GM23338 (cell line): ENCODE measurements around the gene RASSF6. TPM values are rescaled to one million over a fixed set of nuclear protein-coding genes. Genes with fewer than 3 reads are reported as not detected.

Experiments
- ATAC-seq: fragments of 200-7000 bp; cut with Tn5 transposase; 3 replicates; pipeline ENCODE4 v1.9.1; 2020
- DNase-seq: peaks from one replicate; pipeline ENCODE4 v3.0.0-alpha.2; 2015; ENCODE audit warnings: low spot score
- H2AFZ ChIP-seq: fragments of 200-600 bp; sonication (generic); 2 replicates; pipeline ENCODE4 v1.8.0; 2016; ENCODE audit warnings: antibody characterized with exemption, mild to moderate bottlenecking, moderate library complexity
- H3F3A ChIP-seq: fragments of 200-600 bp; sonication (generic); replicated peaks from 2 replicates; pipeline ENCODE4 v1.8.0; 2017; ENCODE audit warnings: antibody characterized with exemption, mixed run types, low read depth
- H3K27ac ChIP-seq: fragments of 200-600 bp; sonication (generic); 2 replicates; pipeline ENCODE4 v1.6.1; 2016; ENCODE audit warnings: low read depth
- H3K27me3 ChIP-seq: fragments of 200-600 bp; sonication (generic); 2 replicates; pipeline ENCODE4 v1.8.0; 2016; ENCODE audit warnings: mild to moderate bottlenecking, mixed run types, moderate library complexity; ENCODE audit not compliant: insufficient read depth
- H3K36me3 ChIP-seq: fragments of 200-600 bp; sonication (generic); 2 replicates; pipeline ENCODE4 v1.8.0; 2016; ENCODE audit warnings: mild to moderate bottlenecking; ENCODE audit not compliant: insufficient read depth
- H3K4me1 ChIP-seq: fragments of 200-600 bp; sonication (generic); 2 replicates; pipeline ENCODE4 v1.8.0; 2016; ENCODE audit warnings: mild to moderate bottlenecking, moderate library complexity; ENCODE audit not compliant: insufficient read depth
- H3K4me2 ChIP-seq: fragments of 200-600 bp; sonication (generic); 2 replicates; pipeline ENCODE4 v1.7.1; 2017; ENCODE audit warnings: mixed run types
- H3K4me3 ChIP-seq: fragments of 200-600 bp; sonication (generic); 2 replicates; pipeline ENCODE4 v1.6.1; 2016; ENCODE audit warnings: mixed run types
- H3K79me2 ChIP-seq: fragments of 200-600 bp; sonication (generic); replicated peaks from 2 replicates; pipeline ENCODE4 v1.8.0; 2017; ENCODE audit warnings: mild to moderate bottlenecking; ENCODE audit not compliant: insufficient read depth
- H3K9me2 ChIP-seq: fragments of 200-600 bp; sonication (generic); 2 replicates; pipeline ENCODE4 v1.8.0; 2017; ENCODE audit not compliant: insufficient read depth
- H4K20me1 ChIP-seq: fragments of 200-600 bp; sonication (generic); replicated peaks from 2 replicates; pipeline ENCODE4 v1.8.0; 2017; ENCODE audit warnings: mild to moderate bottlenecking; ENCODE audit not compliant: insufficient read depth
- H3K27ac Mint-ChIP-seq: 2 replicates; pipeline ENCODE4 v1.8.0; 2020; ENCODE audit warnings: inconsistent platforms, mild to moderate bottlenecking, moderate library complexity, mixed read lengths
- H3K27me3 Mint-ChIP-seq: 3 replicates; pipeline ENCODE4 v1.8.0; 2022; ENCODE audit warnings: low read depth, mild to moderate bottlenecking, moderate library complexity, mixed read lengths, inconsistent platforms; ENCODE audit not compliant: insufficient read depth, poor library complexity
- H3K36me3 Mint-ChIP-seq: 3 replicates; pipeline ENCODE4 v1.8.0; 2021; ENCODE audit warnings: low read depth, mild to moderate bottlenecking, inconsistent platforms, moderate library complexity, mixed read lengths
- H3K4me1 Mint-ChIP-seq: 3 replicates; pipeline ENCODE4 v1.8.0; 2020; ENCODE audit warnings: mild to moderate bottlenecking, inconsistent platforms, mixed read lengths
- H3K4me3 Mint-ChIP-seq: 3 replicates; pipeline ENCODE4 v1.8.0; 2021; ENCODE audit warnings: moderate library complexity, mild to moderate bottlenecking, inconsistent platforms, mixed read lengths
- H3K9me3 Mint-ChIP-seq: 3 replicates; pipeline ENCODE4 v1.8.0; 2020; ENCODE audit warnings: moderate library complexity, mild to moderate bottlenecking, inconsistent platforms, mixed read lengths
- CREB1 ChIP-seq: fragments of 250-450 bp; sonication (Bioruptor Pico); IDR thresholded peaks from 2 replicates; pipeline ENCODE4 v1.5.0; 2020; ENCODE audit warnings: low read depth, mild to moderate bottlenecking, moderate library complexity
- CTCF ChIP-seq, 2 experiments: fragments of 200-600 bp in 1 of 2; sonication (generic) in 1 of 2; conservative IDR thresholded peaks; 2 replicates each; pipeline versions ENCODE4 v1.5.1 to v1.6.1; 2016 to 2017; ENCODE audit warnings: antibody characterized with exemption in 2 of 2, low read depth in 2 of 2, mild to moderate bottlenecking in 2 of 2, moderate library complexity in 1 of 2
- ETS1 ChIP-seq: IDR thresholded peaks from 2 replicates; pipeline ENCODE4 v1.6.1; 2016; ENCODE audit warnings: antibody characterized with exemption
- EZH2 ChIP-seq: fragments of 200-600 bp; sonication (generic); IDR thresholded peaks from one replicate; pipeline ENCODE4 v1.8.0; 2017; ENCODE audit warnings: antibody characterized with exemption, mild to moderate bottlenecking, low read depth; ENCODE audit not compliant: unreplicated experiment
- EZH2phosphoT487 ChIP-seq: fragments of 200-600 bp; sonication (generic); IDR thresholded peaks from one replicate; pipeline ENCODE4 v1.8.1; 2018; ENCODE audit warnings: antibody characterized with exemption; ENCODE audit not compliant: unreplicated experiment
- JUNB ChIP-seq: IDR thresholded peaks from one replicate; pipeline ENCODE4 v1.6.1; 2016; ENCODE audit warnings: antibody characterized with exemption; ENCODE audit not compliant: unreplicated experiment
- NANOG ChIP-seq: IDR thresholded peaks from 2 replicates; pipeline ENCODE4 v1.6.1; 2016; ENCODE audit warnings: antibody characterized with exemption, borderline replicate concordance
- POLR2AphosphoS5 ChIP-seq: IDR thresholded peaks from 2 replicates; pipeline ENCODE4 v1.6.1; 2016; ENCODE audit warnings: antibody characterized with exemption, low read depth
- REST ChIP-seq: IDR thresholded peaks from one replicate; pipeline ENCODE4 v1.6.1; 2018; ENCODE audit warnings: antibody characterized with exemption; ENCODE audit not compliant: unreplicated experiment
- STAT1 ChIP-seq: IDR thresholded peaks from one replicate; pipeline ENCODE4 v1.6.1; 2016; ENCODE audit warnings: antibody characterized with exemption; ENCODE audit not compliant: unreplicated experiment
- ZNF114 ChIP-seq: fragments of 250-450 bp; sonication (Bioruptor Pico); IDR thresholded peaks from 2 replicates; pipeline ENCODE4 v1.5.0; 2020; ENCODE audit warnings: mild to moderate bottlenecking, moderate library complexity
- ZNF331 ChIP-seq: fragments of 250-450 bp; sonication (Bioruptor Pico); IDR thresholded peaks from 2 replicates; pipeline ENCODE4 v1.5.0; 2020; ENCODE audit warnings: low read depth, mild to moderate bottlenecking, moderate library complexity
- ZNF462 ChIP-seq: fragments of 250-450 bp; sonication (Bioruptor Pico); IDR thresholded peaks from 2 replicates; pipeline ENCODE4 v1.5.0; 2020; ENCODE audit warnings: mild to moderate bottlenecking, moderate library complexity
- polyA plus RNA-seq: library from polyadenylated mRNA; unstranded; fragments of >200 nt; fragmentation: Nextera tagmentation; extraction: Ambion mirVana; gene quantifications from 2 replicates; pipeline ENCODE4 v1.2.1, GENCODE V29; 2016
- total RNA-seq: library from RNA; depleted of rRNA; stranded (reverse); fragments of >200 nt; shearing (Covaris generic); gene quantifications from 2 replicates; pipeline ENCODE4 v1.2.3, GENCODE V29; 2014

RASSF6 gene
- total and polyA plus RNA-seq, 2 experiments from 2014 or later: 0.14 to 0.79 TPM

- H3K4me3 ChIP-seq: no peak overlapping the region
- Mint-ChIP-seq H3K4me1 (no peaks in the 10 kb centered on the region), H3K36me3 (peaks cover 4% of the 10 kb centered on the region; the same call in 1 of the 3 replicates), H3K27ac (no peak overlapping the region), H3K9me3 (peaks cover 7% of the 10 kb centered on the region; the same call in 2 of the 3 replicates), H3K27me3 (no peaks in the 10 kb centered on the region), H3K4me3 (no peak overlapping the region)
- TF ChIP-seq EZH2 (no peak), REST (no peak), CTCF (conservative IDR thresholded peaks at IDR 0.05; ENCODE audit: low read depth in 2 of 2) (no peak), ZNF331 (no peak), ETS1 (no peak), NANOG (no peak), ZNF114 (CRISPR knock-in tag) (no peak), POLR2AphosphoS5 (no peak), ZNF462 (CRISPR knock-in tag) (no peak), EZH2phosphoT487 (no peak), STAT1 (no peak), JUNB (no peak), CREB1 (CRISPR knock-in tag) (no peak)
- no peaks in the 10 kb centered on the region for H3F3A ChIP-seq
- H3K27me3 ChIP-seq: no peaks in the 10 kb centered on the region
- no peak overlapping the region for H3K4me2 ChIP-seq
- H3K27ac ChIP-seq: no peak overlapping the region
- H3K79me2 ChIP-seq: no peaks in the 10 kb centered on the region
- DNase-seq (no peak), ATAC-seq (no peak)
- no peaks in the 10 kb centered on the region for H3K9me2 ChIP-seq
- no peaks in the 10 kb centered on the region for H3K4me1 ChIP-seq
- no peaks in the 10 kb centered on the region for H4K20me1 ChIP-seq
- no peaks in the 10 kb centered on the region for H3K36me3 ChIP-seq
- H2AFZ ChIP-seq: no peak overlapping the region
These were observed 79.4 kb downstream of the RASSF6 start for GRCh38 chr4:73540826-73541225.
